T-helper 2 cell (primary cell): ENCODE results near the gene FAM151B.
"Not testable (repeated sequence)": the region's sequence is repeated elsewhere in the genome, so short reads cannot be mapped to it uniquely, and the experiment has no call there.

ENCODE experiments used
- DNase-seq, 5 experiments: peaks; one replicate each; pipeline versions ENCODE4 v3.0.0 to v3.0.0-alpha.2; 2012 to 2022
- total RNA-seq, 2 donors: gene quantifications; one replicate each; lab custom pipeline; 2026; lab: John Stamatoyannopoulos, UW

The FAM151B gene, protein sequence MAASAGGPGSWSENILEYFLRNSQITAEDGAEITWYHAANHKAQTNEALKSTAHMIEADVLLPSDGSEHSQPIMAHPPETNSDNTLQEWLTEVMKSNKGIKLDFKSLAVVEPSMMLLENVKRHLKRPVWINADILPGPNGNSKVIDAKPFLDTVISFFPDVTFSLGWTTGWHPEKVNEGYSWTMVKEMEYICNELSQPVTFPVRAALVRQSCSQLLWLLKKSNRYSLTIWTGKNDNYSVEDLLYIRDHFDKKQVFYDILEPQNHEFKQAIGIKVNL
- total RNA-seq = 0 to 0.61 reads per million in 2 donors

DNA sequence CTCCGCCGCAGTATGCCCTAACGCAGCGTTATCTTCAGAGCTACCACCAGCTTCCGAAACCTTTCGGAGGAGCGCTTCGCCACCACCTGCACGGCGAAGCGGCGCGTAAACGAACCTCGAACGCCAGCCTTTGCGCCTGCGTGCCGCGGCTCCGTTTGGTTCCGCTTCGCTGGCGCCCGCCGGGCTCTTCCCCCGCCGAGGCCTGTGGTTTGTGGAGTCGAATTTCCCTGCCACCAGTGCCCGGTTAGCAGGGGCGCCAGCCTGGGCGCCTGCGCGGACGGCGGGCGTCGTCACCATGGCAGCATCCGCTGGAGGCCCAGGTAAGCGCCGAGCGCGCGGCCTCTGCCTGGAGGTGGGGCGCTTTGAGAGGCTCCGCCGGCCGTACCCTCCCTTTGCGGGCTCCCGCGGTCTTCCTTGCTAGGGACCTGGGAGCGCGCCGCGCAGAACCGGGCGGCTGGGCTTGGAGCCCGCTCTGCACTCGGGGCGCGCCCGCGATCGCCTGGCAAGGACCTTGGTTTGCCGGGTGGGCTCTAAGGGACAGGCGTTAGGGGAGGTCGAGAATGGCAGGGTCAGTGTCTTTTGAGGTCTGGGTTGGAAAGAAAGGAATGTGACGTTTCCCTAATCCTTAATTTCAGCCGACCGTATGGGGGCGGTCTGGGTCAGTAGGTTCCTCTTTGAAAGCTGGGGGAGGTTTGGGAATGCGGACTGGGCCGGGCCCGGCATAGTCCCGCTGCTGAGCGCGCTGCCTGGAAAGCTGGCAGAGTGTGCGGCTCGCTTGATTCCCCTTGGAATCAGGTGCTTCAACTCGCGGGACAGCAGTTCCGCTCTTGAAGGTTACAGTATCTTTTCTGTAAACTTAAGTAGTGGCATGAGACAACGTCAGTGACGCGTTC is at the start of gene FAM151B:
Gene FAM151B, plus strand, starts transcription at position 272 of the 893 bp plus-strand sequence. Its CDS starts 24 bp downstream, at position 296.
- peak; percentile 10 to 90 (median 61) for DNase-seq

DNA sequence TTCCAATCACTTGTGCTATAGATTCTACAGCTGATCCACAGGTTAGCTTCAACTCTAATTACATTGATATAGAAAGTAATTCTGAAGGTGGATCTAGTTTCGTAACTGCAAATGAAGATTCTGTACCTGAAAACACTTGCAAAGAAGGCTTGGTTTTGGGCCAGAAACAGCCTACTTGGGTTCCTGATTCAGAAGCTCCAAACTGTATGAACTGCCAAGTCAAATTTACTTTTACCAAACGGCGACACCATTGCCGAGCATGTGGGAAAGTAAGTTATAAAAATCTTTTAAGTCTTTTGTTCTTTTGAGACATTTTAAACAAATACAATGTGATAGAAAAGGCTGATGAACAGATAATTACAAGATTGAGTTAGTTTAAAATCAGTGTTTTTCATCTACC is 49.2 kb upstream of the FAM151B start:
- no peak for DNase-seq

DNA sequence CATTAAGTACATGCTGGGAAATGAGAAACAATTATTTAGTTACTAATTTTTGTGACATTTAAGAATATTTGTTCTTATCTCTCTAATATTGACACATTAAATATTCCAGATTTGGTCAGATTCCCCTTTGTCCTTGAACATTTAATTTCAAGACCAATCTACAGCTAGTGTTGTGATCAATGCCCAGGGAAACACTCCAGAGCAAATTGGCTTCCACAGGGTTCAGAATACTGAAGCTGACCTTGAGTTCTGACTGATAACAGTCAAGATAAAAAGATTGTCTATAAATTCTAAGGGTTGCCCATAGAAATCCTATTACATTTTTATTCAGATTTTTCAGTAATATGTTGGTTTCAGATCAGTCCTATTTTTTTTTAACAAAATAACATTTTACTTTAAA is 48.7 kb upstream of the FAM151B start:
- DNase-seq = no peak

DNA sequence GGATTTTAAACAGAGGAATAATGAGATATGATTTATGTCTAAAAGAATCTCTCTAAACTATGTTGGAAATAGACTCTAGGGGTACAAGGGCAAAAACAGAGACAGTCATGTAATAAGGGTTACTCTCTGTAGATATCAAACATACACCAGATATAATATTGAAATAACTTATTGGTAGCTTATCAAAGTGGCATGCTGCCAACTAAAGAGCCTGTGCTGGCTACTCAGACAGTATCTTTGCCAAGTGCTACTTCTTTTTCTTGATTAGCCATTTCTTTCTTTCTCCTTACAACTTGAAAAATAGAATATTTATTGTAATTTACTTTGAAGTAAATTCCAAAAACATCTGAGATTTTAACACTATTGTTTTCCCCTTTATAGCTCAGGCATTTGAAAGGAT is 45.2 kb upstream of the FAM151B start:
- no peak for DNase-seq

DNA sequence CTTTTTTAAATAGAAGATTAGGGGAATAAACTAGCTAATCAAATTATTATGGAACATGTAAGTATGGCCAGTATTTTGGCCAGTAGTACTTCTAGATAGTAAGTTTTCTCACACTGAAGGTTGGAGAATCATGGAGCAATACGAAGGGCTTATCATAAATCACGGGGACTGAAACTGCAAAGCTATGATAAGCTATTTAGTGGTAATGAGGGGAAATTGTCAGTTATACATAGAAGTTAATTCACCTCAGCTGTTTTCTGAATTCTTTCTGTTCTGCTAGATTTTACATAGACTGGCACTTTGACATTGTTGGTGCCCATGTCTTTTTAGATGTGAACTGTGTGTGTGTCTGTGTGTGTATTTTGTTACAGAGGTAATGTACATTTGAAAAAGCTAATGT is 34.5 kb upstream of the FAM151B start:
- no peak for DNase-seq

DNA sequence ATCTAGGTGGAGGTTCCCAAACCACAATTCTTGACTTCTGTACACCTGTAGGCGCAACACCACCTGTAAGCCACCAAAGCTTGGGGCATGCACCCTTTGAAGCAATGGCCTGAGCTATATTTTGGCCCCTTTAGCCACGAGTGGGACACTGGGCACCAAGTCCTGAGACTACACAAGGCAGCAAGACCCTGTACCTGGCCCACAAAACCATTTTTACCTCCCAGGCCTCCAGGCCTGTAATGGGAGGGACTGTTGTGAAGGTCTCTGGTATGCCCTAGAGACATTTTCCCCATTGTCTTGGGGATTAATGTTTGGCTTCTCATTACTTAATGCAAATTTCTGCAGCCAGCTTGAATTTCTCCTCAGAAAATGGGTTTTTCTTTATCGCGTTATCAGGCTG is 24.6 kb upstream of the FAM151B start:
- DNase-seq = no peak

DNA sequence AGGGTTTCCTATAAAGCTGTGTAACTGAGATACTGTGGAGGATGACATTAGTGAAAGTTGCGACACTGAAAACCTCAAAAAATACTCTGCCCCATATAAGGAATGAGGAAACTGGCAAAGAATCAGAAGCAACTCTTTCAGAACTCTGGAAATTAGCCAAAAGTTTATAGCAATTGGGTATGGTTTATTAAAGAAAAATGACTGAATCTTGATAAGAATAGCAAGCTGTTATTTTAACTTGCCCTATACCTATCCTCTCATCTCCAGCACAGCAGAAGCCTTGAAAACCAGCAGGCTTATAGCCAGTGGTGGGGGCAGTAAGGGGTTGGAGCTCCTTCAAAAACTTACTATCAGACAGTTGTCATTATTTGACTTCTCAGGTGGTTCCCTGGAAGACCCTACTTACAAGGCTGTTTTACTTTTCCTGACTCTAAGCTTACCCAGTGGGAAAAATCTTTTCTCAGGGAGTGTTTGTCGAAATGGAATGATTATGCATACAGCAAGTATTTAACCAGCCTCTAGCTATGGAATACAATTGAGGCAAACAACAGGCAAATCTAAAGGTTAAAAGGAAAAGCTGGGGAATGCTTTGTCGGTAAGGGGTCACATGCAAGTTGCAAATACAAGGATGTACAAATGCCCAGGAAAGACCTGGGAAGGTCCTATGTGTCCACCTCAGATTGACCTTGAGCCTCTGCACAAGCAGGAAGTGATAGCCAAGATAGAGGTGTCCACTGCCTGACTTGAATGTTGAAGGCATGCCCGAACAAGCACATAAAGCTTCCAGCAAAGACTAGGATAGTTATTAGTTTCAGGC is 21.0 kb upstream of the FAM151B start:
- no peak for DNase-seq

DNA sequence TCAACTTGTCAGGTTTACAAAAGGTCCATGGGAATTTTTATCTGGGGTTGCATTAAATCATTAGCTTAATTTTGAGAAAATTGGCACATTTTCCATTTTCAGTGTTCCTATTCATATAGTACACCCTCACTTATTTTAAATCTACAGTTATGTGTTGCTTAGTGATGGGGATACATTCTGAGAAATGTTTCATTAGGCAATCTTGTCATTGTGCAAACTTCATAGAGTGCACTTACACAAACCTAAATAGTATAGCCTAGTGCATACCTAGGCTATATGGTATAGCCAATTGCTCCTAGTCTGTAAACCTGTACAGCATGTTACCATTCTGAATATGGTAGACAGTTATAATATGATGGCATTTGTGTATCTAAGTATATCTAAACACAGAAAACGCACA is 19.8 kb upstream of the FAM151B start:
- no peak for DNase-seq

DNA sequence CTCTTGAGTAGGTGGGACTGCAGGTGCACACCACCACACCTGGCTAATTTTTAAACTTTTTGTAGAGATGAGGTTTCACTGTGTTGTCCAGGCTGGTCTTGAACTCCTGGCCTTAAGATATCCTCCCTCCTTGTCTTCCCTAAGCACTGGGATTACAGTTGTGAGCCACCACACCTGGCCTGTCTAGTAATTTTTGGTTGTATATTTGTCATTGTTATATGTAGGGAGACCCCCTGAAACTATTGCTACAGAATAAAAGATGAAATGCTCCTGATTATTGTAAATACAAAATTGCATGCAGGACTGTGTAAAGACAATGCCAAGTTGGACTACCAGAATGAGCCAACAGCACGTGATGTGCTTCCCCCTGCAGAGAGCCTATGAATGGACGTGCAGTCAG is 17.3 kb upstream of the FAM151B start:
- DNase-seq = not testable (repeated sequence)

DNA sequence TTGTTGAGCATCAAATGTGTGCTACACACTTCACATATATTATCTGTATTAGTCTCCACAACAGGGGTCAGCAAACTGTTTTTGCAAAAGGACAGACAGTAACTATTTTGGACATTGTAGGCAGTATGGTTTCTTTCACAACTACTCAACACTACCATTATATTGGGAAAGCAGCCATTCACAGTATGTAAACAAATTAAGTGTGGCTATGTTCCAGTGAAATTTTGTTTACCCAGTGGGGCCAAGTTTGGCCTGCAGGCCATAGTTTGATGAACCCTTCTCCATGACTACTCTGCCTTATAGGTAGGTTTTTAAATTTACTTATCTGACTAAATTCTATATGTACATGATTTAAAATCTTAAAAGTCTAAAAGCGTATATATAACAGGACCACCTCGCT is 13.0 kb upstream of the FAM151B start:
- DNase-seq = no peak

DNA sequence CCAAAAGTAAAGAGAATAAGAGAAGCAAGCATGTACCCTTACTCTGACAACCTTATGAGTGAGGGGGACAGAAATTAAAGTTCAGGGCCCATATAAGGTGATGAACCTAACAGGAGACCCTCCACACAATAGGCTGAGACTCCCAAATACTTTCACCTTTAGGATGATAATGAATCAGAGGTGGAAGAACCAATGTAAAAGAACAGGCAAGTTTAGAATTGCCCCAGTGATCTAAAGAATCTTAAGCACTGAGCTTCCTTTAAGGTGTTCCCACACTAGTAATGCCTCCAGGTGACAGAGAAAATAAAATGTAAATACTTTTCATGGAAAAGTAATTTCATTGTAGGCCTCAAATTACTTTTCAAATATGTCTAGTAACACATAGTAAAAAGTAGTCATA is 8.2 kb upstream of the FAM151B start:
- no peak for DNase-seq

DNA sequence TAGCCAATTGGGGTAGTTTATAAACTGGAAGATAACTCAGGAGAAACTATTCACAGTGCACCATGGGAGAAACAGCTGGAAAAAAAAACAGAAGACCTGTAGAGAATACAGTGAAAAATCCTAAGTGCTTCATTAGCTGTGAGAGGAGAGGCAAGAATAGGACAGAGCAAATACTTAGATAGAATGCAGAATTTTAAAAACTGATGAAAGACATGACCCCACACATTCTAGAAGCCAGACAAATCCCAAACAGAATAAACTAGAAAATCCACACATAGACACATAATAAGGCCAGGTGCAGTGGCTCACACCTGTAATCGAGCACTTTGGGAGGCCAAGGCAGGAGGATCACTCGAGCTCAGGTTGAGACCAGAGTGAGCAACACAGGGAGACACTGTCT is 7.5 kb upstream of the FAM151B start:
- no peak for DNase-seq

DNA sequence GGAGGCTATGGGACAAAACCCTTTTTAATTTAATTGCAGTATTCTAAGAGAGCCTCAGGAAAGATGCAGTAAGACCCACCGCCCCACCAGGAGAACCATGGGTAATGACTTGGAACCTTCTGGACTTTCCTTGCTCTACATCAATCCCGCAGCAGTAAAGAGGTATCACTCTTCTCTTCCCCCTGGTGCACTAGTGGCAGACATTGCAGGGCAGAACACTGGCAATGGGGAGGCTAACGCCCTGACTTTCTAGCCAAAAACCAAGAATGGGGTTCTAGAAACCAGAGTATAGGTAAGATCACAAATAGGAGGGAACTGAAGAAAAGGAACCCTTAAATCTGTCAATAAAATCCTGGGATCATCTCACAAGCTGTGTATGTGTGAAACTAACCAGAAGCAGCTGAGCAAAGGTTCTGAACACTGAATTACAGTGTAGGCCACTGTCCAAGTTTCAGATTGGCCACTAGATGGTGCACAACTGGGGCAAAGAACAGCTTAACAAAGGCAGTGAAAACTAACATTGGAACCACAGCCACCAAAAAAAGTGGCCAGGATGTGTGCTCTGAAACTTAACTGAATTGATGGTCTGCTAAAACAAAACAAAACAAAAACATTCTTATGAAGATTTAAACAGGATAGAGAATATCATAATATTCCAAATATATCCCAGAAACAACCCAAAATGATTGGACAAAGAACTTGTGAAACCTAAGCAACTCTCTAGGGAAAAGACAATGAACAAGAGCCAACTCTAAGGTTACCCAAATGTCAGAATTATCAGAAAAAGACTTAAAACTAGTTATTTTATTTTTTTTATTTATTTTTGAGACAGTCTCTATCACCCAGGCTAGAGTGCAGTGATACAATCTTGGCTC is 6.6 kb upstream of the FAM151B start:
- DNase-seq = peak in 1 of 5 experiments; percentile 85

DNA sequence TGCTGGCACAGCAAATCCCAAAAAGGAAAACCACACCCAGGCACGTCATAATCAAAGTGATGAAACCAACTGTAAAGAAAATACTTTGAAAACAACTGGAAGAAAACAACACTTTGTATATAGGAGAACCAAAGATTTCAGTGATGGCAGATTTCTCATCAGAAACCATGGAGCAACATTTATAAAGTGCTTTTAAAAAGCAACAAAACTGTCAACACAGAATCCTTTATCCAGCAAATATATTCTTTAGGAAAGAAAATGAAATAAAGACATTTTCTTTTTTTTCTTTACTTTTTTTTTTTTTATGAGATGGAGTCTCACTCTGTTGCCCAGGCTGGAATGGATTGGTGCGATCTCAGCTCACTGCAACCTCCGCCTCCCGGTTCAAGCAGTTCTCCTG is 5.3 kb upstream of the FAM151B start:
- no peak for DNase-seq

DNA sequence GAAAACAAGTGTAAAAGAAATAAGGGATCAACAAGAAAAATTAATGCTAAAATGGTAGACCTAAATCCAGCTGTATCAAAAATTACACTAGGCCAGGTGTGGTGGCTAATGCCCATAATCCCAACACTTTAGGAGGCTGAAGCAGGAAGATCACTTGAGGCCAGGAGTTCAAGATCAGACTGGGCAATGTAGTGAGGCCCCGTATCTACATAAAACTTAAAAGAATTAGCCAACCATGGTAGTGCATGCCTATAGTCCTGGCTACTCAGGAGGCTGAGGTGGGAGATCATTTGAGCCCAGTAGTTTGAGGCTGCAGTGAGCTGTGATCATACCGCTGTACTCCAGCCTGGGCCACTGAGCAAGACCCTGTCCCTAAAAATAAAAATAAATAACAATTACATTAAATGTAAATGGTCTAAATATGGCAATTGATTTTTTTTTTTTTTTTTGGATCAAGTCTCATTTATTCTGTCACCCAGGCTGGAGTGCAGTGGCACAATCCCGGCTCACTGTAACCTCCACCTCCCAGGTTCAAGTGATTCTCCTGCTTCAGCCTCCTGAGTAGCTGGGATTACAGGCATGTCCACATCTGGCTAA is 4.2 kb upstream of the FAM151B start:
- DNase-seq = no peak

DNA sequence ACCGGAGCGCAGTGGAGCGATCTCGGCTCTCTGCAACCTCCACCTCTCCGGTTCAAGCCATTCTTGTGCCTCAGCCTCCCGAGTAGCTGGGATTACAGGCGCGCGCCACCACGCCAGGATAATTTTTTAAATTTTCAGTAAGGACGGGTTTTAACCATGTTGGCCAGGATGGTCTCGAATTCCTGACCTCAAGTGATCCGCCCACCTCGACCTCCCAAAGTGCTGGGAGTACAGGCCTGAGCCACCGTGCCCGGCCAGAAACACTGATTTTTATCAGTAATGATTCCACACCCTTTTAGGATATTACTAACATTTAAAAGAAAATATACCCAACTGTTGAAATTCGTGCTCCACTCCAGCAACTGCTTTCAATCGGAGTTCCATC is 464 bp upstream of the FAM151B start:
- DNase-seq = no peak

DNA sequence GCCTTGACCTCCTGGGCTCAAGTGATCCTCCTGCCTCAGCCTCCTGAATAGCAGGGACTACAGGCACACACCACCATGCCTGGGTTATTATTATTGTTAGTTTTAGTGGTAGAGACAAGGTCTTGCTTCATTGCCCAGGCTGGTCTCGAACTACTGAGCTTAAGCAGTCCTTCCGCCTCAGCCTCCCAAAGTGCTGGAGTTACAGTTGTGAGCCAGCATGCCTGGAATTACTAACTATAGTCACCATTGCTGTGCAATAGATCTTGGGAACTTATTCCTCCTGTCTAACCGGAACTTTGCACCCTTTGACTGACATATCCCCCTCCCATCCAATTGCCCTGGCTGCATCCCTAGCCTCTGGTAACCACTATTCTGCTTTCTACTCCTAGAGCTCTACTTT is 3.4 kb downstream of the FAM151B start:
- DNase-seq = no peak

DNA sequence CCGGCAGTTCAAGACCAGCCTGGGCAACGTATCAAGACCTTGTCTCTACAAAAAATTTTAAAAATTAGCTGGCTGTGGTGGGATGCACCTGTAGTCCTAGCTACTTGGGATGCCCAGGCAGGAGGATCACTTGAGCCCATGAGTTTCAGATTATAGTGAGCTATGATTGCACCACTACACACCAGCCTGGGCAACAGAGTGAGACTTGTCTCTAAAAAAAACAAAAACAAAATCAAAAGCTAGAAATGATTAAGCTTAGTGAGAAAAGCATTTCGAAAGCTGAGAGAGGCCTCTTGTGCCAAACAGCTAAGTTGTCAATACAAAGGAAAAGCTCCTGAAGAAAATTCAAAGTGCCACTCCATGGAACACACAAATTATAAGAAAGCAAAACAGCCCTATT is 4.8 kb downstream of the FAM151B start:
- DNase-seq = peak in 1 of 5 experiments; percentile 57

DNA sequence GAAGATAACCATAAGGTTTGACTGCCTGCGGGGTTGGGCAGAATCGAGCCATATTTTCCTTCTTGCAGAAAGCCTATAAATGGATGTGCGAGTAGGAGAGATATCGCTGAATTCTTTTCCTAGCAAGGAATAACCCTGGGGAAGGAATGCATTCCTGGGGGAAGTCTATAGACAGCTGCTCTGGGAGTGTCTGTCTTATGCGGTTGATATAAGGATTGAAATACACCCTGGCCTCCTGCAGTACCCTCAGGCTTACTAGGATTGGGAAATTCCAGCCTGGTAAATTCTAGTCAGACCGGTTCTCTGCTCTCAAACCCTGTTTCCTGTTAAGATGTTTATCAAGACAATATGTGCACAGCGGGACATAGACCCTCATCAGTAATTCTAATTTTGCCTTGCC is 5.5 kb downstream of the FAM151B start:
- peak in 1 of 5 experiments; percentile 27 for DNase-seq

DNA sequence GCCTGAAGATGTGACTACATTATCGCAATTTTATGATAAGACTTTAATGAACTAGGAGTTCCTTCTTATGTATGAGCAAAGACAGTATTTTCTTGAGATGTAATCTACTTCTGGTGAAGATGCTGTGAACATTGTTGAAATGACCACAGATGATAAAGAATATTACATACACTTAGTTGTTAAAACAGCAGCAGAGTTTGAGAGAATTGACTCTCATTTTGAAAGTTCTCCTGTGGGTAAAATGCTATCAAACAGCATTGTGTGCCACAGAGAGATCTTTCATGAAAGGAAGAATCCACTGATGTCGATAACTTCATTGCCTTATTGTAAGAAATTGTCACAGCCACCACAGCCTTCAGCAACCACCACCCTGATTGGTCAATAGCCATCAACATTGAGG is 8.0 kb downstream of the FAM151B start:
- peak in 1 of 5 experiments; percentile 91 for DNase-seq

DNA sequence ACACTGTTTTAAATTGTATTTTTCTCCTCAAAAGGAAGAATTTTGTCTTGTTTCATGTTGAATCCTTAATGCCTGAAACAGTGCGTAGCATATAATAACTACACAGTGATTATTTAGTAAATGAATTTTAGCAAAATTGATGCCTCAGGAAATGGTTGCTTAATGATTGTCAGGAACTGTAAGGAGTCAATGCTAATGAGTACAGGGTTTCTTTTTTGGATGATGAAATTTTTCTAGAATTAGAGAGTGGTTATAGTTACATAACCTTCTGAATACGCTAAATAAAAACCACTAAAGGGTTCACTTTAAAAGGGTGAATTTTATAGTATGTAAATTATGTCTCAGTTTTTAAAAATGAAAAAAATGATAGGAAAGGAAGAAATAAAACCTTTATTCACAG is 14.9 kb downstream of the FAM151B start:
- DNase-seq = no peak

DNA sequence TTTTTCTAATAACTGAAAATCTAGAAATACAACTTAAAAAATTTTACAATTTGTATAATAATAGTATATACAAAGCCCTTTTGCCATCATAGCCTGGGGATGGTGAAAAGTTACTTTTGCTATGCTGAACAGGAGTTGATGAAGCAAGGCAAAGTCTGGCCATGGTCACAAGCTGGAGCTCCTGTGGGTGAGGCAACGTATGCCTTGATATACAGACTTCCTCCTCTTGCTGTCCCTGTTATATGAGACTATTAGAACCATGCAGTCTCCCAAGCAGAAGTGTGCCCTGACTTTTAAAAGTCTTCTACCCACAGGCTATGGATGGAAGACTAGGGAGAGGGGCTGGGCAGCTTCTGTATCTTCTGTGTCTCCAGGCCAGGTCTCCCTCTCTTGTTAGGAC is 15.7 kb downstream of the FAM151B start:
- DNase-seq = peak in 1 of 5 experiments; percentile 9
